ENCODE results near the gene LRGUK.

The LRGUK gene

GRCh38 chr7:134114992-134115391 is 12.1 kb upstream of the LRGUK start:
- Histone ChIP-seq H3K4me3 (ENCODE audit: insufficient read depth in 1 of 2, low read depth in 1 of 2, low read length in 2 of 2) (no peak overlapping the region), H3K36me3 (ENCODE audit: control insufficient read depth in 1 of 2, insufficient read depth in 2 of 2, low read depth in 1 of 2, low read length in 2 of 2) (no peaks in the 10 kb centered on the region), H3K14ac (ENCODE audit: low read length in 2 of 2) (no peak overlapping the region), H3K23ac (ENCODE audit: low read length in 2 of 2) (no peak overlapping the region), H2BK12ac (ENCODE audit: low read length in 2 of 2) (no peak overlapping the region), H3K9me3 (ENCODE audit: control insufficient read depth, low read length) (no peaks in the 10 kb centered on the region), H2AK5ac (ENCODE audit: low read length, severe bottlenecking) (no peak overlapping the region), H2AFZ (ENCODE audit: low read depth, low read length) (no peak overlapping the region), H2BK15ac (ENCODE audit: low read depth, poor library complexity, severe bottlenecking) (no peak overlapping the region), H4K91ac (ENCODE audit: low read length) (no peak overlapping the region), H2BK5ac (ENCODE audit: low read depth, low read length, poor library complexity, severe bottlenecking) (no peak overlapping the region), H3K27me3 (ENCODE audit: control insufficient read depth in 1 of 2, insufficient read depth in 1 of 2, low read length in 2 of 2) (no peaks in the 10 kb centered on the region), H4K8ac (ENCODE audit: low read length) (no peak overlapping the region), H3K4ac (ENCODE audit: low read depth in 1 of 2, low read length in 2 of 2) (no peak overlapping the region), H3K4me1 (ENCODE audit: control insufficient read depth, insufficient read depth, low read depth, low read length) (no peaks in the 10 kb centered on the region), H3K27ac (ENCODE audit: low read length, poor library complexity, severe bottlenecking) (no peak overlapping the region), H3K79me1 (replicated peaks; ENCODE audit: low read length, poor library complexity, severe bottlenecking) (no peaks in the 10 kb centered on the region), H3K9ac (ENCODE audit: low read length) (no peak overlapping the region), H3K18ac (ENCODE audit: low read depth in 1 of 2, low read length in 2 of 2) (no peak overlapping the region), H3K4me2 (ENCODE audit: low read length, poor library complexity, severe bottlenecking) (no peak overlapping the region), H2BK120ac (ENCODE audit: low read depth, low read length) (no peak overlapping the region)
- no peak for DNase-seq
- 72% methylated on average over 3 of the region's 4 CpGs for WGBS

DNA sequence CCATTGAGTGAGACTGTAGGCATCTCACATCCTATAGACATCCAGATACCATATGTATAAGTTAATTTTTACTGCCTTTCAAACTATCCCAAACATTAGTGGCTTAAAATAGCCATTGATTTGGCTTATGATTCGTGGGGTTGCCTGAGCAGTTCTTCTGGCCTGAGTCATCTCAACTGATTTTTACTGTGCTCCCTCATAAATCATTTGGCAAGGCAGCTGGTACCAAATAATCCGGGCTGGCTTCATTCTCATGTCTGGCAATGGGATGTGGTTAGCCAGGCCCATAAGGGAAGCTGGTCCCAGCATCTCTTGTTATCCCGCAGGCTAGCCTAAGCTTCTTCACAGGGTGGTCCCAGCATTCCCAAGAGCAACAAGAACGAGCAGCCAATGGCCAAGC is 6.7 kb upstream of the LRGUK start:
- Histone ChIP-seq H3K9ac (ENCODE audit: low read length) (no peak overlapping the region), H3K79me1 (replicated peaks; ENCODE audit: low read length, poor library complexity, severe bottlenecking) (no peaks in the 10 kb centered on the region), H3K23ac (ENCODE audit: low read length in 2 of 2) (no peak overlapping the region), H2BK120ac (ENCODE audit: low read depth, low read length) (no peak overlapping the region), H3K9me3 (ENCODE audit: control insufficient read depth, low read length) (no peaks in the 10 kb centered on the region), H3K27me3 (ENCODE audit: control insufficient read depth in 1 of 2, insufficient read depth in 1 of 2, low read length in 2 of 2) (peaks cover 4 to 8% of the 10 kb centered on the region in 2 experiments), H2AK5ac (ENCODE audit: low read length, severe bottlenecking) (no peak overlapping the region), H2BK15ac (ENCODE audit: low read depth, poor library complexity, severe bottlenecking) (no peak overlapping the region), H2BK5ac (ENCODE audit: low read depth, low read length, poor library complexity, severe bottlenecking) (no peak overlapping the region), H2AFZ (ENCODE audit: low read depth, low read length) (no peak overlapping the region), H3K27ac (ENCODE audit: low read length, poor library complexity, severe bottlenecking) (no peak overlapping the region), H3K4me3 (ENCODE audit: insufficient read depth in 1 of 2, low read depth in 1 of 2, low read length in 2 of 2) (no peak overlapping the region), H4K91ac (ENCODE audit: low read length) (no peak overlapping the region), H3K18ac (ENCODE audit: low read depth in 1 of 2, low read length in 2 of 2) (no peak overlapping the region), H3K4me2 (ENCODE audit: low read length, poor library complexity, severe bottlenecking) (no peak overlapping the region), H3K14ac (ENCODE audit: low read length in 2 of 2) (no peak overlapping the region), H3K4me1 (ENCODE audit: control insufficient read depth, insufficient read depth, low read depth, low read length) (no peaks in the 10 kb centered on the region), H3K36me3 (ENCODE audit: control insufficient read depth in 1 of 2, insufficient read depth in 2 of 2, low read depth in 1 of 2, low read length in 2 of 2) (no peaks in the 10 kb centered on the region), H2BK12ac (ENCODE audit: low read length in 2 of 2) (no peak overlapping the region), H4K8ac (ENCODE audit: low read length) (no peak overlapping the region), H3K4ac (ENCODE audit: low read depth in 1 of 2, low read length in 2 of 2) (no peak overlapping the region)
- WGBS, result 55% methylated on average over 4 of the region's 4 CpGs
- no peak for DNase-seq

- H4K8ac ChIP-seq (ENCODE audit: low read length), result no peak overlapping the region
- no peak overlapping the region for H3K4me3 ChIP-seq (ENCODE audit: insufficient read depth in 1 of 2, low read depth in 1 of 2, low read length in 2 of 2)
- no peak overlapping the region for H3K18ac ChIP-seq (ENCODE audit: low read depth in 1 of 2, low read length in 2 of 2)
- H2AK5ac ChIP-seq (ENCODE audit: low read length, severe bottlenecking), result no peak overlapping the region
- no peak for DNase-seq
- H3K27ac ChIP-seq (ENCODE audit: low read length, poor library complexity, severe bottlenecking), result no peak overlapping the region
- H3K4me2 ChIP-seq (ENCODE audit: low read length, poor library complexity, severe bottlenecking), result no peak overlapping the region
- no peak overlapping the region for H2BK12ac ChIP-seq (ENCODE audit: low read length in 2 of 2)
- H4K91ac ChIP-seq (ENCODE audit: low read length), result no peak overlapping the region
- WGBS, result 83% methylated on average over 2 of the region's 3 CpGs
- no peak overlapping the region for H3K9ac ChIP-seq (ENCODE audit: low read length)
- H3K79me1 ChIP-seq (replicated peaks; ENCODE audit: low read length, poor library complexity, severe bottlenecking), result no peaks in the 10 kb centered on the region
- H3K36me3 ChIP-seq (ENCODE audit: control insufficient read depth in 1 of 2, insufficient read depth in 2 of 2, low read depth in 1 of 2, low read length in 2 of 2), result no peaks in the 10 kb centered on the region
- H3K14ac ChIP-seq (ENCODE audit: low read length in 2 of 2), result no peak overlapping the region
- H2BK120ac ChIP-seq (ENCODE audit: low read depth, low read length), result no peak overlapping the region
- no peak overlapping the region for H2AFZ ChIP-seq (ENCODE audit: low read depth, low read length)
- H2BK5ac ChIP-seq (ENCODE audit: low read depth, low read length, poor library complexity, severe bottlenecking), result no peak overlapping the region
- H3K4ac ChIP-seq (ENCODE audit: low read depth in 1 of 2, low read length in 2 of 2), result no peak overlapping the region
- peaks cover 4 to 8% of the 10 kb centered on the region in 2 experiments for H3K27me3 ChIP-seq (ENCODE audit: control insufficient read depth in 1 of 2, insufficient read depth in 1 of 2, low read length in 2 of 2)
- no peaks in the 10 kb centered on the region for H3K9me3 ChIP-seq (ENCODE audit: control insufficient read depth, low read length)
- H3K23ac ChIP-seq (ENCODE audit: low read length in 2 of 2), result no peak overlapping the region
- H2BK15ac ChIP-seq (ENCODE audit: low read depth, poor library complexity, severe bottlenecking), result no peak overlapping the region
- no peaks in the 10 kb centered on the region for H3K4me1 ChIP-seq (ENCODE audit: control insufficient read depth, insufficient read depth, low read depth, low read length)
Observed at GRCh38 chr7:134121632-134122139, 5.5 kb upstream of the LRGUK start.

DNA sequence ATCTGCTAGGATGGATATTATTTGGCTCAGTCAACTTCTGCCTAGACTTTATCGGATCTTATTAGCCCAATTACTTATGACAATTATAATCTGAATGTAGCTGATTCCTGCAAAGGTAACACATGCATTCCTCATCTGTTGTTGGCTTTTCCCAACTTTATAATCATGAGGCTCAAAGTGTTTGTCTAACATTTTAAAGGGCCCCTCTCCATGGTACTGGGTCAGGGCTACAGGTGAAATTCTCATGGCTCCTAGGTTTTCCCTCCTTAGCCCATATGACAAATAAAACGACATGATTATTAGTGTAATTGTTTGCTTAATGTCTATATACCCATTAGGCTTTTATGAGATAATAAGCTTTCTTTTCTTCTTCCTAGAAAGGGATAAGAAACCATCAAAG is 4.2 kb upstream of the LRGUK start:
- Histone ChIP-seq H2BK120ac (ENCODE audit: low read depth, low read length) (no peak overlapping the region), H3K27me3 (ENCODE audit: control insufficient read depth in 1 of 2, insufficient read depth in 1 of 2, low read length in 2 of 2) (peaks cover 4 to 8% of the 10 kb centered on the region in 2 experiments), H3K4me3 (ENCODE audit: insufficient read depth in 1 of 2, low read depth in 1 of 2, low read length in 2 of 2) (no peak overlapping the region), H2BK12ac (ENCODE audit: low read length in 2 of 2) (no peak overlapping the region), H3K18ac (ENCODE audit: low read depth in 1 of 2, low read length in 2 of 2) (no peak overlapping the region), H3K14ac (ENCODE audit: low read length in 2 of 2) (no peak overlapping the region), H2AFZ (ENCODE audit: low read depth, low read length) (no peak overlapping the region), H3K9me3 (ENCODE audit: control insufficient read depth, low read length) (no peaks in the 10 kb centered on the region), H4K8ac (ENCODE audit: low read length) (no peak overlapping the region), H4K91ac (ENCODE audit: low read length) (no peak overlapping the region), H2BK5ac (ENCODE audit: low read depth, low read length, poor library complexity, severe bottlenecking) (no peak overlapping the region), H3K79me1 (replicated peaks; ENCODE audit: low read length, poor library complexity, severe bottlenecking) (no peaks in the 10 kb centered on the region), H3K4me1 (ENCODE audit: control insufficient read depth, insufficient read depth, low read depth, low read length) (peaks cover 5% of the 10 kb centered on the region), H3K36me3 (ENCODE audit: control insufficient read depth in 1 of 2, insufficient read depth in 2 of 2, low read depth in 1 of 2, low read length in 2 of 2) (no peaks in the 10 kb centered on the region), H3K4me2 (ENCODE audit: low read length, poor library complexity, severe bottlenecking) (no peak overlapping the region), H3K4ac (ENCODE audit: low read depth in 1 of 2, low read length in 2 of 2) (no peak overlapping the region), H2BK15ac (ENCODE audit: low read depth, poor library complexity, severe bottlenecking) (no peak overlapping the region), H2AK5ac (ENCODE audit: low read length, severe bottlenecking) (no peak overlapping the region), H3K27ac (ENCODE audit: low read length, poor library complexity, severe bottlenecking) (no peak overlapping the region), H3K9ac (ENCODE audit: low read length) (no peak overlapping the region), H3K23ac (ENCODE audit: low read length in 2 of 2) (no peak overlapping the region)
- 100% methylated on average over 1 of the region's 2 CpGs for WGBS
- no peak for DNase-seq

Data from mesenchymal stem cell (in vitro differentiated cells and primary cell).